NCI-H510A treated with DMSO at 0.1 percent for 48 hours (cell line): ENCODE data around the gene TFDP1.
"Not testable (repeated sequence)": the region's sequence is repeated elsewhere in the genome, so short reads cannot be mapped to it uniquely, and the experiment has no call there.

Source experiments
- DNase-seq: peaks from one replicate; lab custom pipeline; 2025; lab: John Stamatoyannopoulos, UW

TFDP1 gene

DNA sequence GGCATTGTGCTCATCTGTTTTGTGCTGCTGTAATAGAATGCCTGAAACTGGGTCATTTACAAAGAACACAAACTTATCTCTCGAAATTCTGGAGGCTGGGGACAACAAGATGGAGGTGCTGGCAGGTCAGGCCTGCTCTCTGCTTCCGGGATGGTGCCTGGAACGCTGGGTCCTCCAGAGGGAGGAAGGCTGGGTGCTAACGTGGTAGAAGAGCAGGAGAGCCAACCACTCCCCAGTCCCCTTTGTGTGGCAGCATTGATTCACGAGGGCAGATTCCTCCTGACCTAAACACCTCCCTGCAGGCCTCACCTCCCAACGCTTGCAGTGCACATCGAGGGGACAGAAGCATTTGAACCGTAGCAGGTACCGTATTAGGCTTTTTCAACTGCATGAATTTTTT, 34.1 kb upstream of the TFDP1 start:
- peak; percentile 42 for DNase-seq

DNA sequence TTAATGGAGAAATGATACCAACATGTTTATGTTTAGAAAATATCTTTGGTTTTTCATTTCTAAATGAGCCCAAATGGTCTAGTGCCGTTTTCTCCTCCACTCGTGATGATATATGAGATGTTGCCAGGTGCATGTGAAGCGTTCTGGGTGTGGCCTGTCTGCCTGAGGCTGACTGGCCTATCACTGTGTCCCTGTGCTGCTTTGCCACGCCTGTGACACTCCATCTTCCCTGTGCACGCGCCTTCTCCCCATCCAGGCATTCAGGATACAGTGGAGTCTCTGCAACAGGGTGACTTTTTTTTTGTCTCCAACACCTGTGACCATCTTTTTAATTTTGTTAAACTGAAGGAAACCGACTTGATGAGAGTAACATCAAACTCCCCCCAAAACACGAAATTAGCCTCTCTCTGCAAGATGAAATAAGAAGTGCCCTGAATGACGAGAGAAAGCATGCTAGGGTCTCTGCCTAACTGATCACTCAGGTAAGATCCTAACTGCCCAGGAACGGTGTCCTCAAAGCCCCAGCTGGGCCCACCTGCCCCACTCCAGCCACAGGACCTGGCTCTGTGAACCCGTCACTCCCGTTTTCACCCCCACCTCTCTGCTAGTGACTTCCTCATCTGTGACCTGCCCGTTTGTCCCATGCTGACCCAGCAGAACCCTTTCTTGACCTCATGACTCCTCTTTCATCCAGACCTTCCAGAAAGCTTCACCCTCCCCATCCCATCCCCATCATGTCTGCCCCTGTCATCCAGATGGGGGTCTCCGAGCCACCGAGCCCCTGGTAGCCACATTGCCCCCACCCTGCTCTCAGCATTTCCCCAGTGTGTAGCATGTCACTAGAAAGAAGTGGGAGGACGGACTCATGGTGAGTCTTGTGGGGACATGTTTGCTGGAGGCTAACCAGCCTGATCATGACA, 33.2 kb upstream of the TFDP1 start:
- peak; percentile 84 for DNase-seq

DNA sequence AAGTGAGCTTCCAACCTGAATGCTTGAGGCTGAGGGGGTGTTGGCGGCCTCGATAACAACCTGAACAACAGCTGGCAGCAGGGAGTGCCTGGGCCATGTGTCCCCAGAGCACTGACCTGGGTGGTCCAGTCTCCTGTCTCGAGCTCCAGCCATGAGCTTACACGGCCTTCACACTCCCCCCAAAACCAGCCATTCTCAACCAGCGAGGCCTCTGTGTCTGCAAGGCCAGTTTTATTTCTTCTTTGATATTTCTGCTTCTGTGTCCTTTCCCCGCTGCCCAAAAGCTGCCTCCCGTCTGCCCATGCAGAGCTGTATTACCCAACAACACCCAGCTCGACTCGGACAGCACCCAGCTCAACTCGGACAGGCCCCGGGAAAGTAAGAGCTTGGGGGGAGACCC, 32.5 kb upstream of the TFDP1 start:
- no peak for DNase-seq

DNA sequence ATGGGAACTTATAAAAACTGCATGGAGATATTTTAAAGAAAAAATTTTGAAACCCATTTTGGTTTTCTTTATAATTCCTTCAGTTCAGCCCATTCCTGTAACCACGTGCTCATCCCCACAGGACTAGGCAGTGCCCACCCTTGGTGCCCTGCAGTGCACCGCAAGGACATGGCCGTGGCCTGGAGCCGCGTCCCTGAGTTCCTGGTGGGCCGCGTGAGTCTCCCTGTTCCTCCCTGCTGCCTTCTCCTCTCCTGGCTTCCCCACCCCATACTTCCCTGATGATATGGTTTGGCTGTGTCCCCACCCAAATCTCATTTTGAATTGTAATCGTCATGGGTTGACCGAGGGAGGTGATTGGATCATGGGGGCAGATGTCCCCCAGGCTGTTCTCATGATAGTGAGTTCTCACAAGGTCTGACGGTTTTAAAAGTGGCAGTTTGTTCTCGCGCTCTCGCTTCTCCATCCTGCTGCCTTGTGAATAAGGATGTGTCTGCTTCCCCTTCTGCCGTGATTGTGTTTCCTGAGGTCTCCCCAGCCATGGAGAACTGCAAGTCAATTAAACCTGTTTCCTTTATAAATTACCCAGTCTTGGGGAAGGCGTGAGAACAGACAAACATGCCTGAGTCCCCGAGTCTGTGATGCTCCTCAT, 31.6 kb upstream of the TFDP1 start:
- no peak for DNase-seq

DNA sequence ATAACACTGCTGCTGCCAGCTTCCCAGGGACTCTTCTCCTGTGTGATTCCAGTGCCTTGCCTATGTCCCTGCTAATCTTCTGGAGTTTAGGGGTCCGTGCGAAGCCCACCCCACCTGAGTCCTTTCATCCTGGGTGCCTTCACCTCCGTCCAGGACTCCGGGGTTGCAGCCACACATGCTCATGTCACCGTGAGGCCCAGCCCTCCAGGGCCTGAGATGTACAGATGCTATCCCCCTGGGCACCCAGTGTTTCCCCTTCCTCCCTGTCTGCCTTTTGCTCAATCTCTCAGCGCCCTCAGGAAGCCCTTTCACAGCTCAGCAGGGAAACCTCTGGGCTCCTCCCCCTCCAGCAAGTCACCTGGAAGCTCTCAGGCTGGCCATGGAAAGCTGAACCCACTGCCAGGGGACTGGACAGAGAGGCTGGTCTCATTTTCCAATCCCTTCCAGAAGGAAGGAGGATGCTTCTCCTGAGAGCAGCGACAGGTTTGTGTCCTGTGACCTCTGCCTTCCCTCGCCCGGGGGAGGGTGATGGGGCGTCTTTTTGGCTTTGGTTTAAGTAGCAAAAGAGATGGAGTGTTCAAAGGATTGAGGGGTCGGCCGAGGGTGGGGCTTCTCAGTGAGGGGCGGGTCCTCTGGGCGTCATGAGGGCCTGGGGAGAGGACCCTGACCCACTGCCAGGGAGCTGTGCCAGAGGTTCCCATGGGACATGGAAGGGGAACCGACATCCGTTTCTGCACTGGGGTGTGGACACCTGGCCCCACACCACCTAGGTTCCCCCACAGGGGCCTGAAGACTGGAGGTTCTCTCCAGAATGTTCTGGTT, 30.8 kb upstream of the TFDP1 start:
- DNase-seq = no peak

DNA sequence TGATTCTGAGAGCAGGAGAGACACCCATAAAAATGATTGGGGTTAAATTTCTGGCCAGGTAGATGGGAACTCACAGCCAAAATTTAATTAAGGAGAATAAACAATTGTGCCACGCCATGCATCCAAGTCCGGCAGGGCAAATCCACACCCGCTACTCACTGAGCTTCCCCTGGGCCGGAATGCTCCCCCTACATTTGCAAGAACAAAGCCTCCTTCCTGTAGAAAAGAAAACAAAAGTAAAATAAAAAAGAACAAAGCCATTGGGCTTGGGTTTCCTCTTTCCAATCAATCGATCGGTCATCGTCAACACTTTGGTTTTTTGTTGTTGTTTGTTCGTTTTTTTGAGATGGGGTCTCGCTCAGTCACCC, 30.2 kb upstream of the TFDP1 start:
- no peak for DNase-seq

DNA sequence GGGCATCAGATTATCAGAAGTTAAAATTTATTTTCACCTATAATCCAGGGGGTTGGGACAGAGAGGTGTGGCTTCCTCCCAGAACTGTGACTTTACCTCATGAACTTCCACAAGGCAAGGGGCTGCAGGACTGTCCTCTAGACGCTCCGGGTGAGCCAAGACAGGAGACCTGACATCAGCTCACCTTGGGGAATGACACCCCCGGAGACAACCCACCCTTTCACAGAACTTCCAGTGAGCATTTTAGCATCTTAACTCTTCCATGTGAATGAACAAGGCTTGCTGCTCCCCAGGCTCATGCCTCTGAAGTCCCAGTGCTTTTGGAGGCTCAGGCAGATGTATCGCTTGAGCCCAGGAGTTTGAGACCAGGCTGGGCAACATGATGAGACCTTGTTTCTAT, 29.4 kb upstream of the TFDP1 start:
- DNase-seq = no peak

DNA sequence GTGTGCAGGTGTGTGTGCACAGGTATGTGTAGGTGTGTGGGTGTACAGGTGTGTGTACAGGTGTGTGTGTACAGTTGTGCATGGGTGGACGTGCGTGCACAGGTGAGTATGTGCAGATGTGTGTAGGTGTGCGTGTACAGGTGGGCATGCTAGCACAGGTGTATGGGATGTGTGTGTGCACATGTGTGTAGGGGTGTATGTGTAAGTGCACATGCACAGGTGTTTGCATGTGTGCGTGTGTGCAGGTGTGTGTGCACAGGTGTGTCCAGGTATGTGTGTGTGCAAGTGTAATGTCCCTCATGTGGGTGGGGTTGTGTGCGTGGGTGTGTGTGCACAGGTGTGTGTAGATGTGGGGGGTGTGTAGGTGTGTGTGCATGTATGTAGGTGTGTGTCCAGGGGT, 27.5 kb upstream of the TFDP1 start:
- DNase-seq = no peak

DNA sequence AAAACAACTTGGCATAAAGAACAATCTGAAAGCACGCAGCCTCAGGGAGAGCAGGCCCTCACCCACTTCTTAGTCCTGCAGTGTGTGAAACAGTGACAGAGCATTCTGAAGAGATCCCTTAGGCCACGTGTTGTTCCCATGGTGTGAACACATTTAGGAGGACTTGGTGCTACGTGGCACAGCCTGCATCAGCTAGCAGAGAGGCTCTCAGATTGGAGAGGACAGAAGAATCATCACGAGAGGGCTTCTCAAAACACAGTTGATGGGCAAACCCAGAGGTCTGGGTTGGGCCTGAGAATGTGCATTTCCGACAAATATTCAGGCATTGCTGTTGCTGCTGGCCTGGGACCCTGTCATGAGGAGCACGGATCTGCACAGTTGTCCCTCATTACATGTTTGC, 26.1 kb upstream of the TFDP1 start:
- DNase-seq = no peak

DNA sequence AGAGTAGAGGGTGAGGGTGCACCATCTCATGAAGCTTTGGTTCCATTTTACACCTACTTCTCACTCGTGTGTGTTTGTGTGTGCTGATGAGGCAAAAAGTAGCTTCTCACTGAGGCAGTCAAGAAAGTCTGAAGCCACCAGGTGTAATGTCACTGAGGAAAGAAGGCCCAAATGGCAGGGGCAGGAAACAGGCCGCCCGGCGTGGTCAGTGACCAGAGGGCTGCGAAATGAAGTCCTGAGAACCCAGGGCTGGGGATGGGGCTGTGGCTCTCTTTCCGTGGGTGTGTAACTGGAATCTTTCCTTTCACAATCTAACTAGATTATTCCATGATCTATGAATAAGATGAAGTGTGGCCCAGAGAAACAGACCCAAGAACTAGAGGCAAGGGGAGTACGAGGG, 25.5 kb upstream of the TFDP1 start:
- DNase-seq = no peak

DNA sequence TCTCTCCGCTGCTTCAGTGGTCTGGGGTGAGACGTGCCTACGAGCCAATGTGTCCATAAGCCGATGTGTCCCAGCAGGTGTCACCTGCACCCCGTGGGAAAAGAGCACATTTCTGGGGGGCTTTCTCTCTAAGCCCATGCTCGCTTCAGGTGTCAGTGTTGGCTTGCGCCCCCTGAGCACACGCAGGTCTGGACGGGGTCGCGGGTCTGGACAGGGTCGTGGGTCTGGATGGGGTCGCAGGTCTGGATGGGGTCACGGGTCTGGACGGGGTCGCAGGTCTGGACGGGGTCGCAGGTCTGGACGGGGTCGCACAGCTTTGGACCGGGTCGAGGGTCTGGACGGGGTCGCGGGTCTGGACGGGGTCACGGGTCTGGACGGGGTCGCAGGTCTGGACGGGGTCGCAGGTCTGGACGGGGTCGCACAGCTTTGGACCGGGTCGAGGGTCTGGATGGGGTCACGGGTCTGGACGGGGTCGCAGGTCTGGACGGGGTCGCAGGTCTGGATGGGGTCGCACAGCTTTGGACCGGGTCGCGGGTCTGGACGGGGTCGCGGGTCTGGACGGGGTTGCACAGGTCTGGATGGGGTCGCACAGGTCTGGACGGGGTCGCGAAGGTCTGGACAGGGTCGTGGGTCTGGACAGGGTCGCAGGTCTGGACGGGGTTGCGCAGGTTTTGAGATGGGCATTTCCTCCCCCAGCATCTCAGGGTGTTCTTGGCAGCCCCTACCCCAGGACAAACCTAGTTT, 24.5 kb upstream of the TFDP1 start:
- DNase-seq = no peak

DNA sequence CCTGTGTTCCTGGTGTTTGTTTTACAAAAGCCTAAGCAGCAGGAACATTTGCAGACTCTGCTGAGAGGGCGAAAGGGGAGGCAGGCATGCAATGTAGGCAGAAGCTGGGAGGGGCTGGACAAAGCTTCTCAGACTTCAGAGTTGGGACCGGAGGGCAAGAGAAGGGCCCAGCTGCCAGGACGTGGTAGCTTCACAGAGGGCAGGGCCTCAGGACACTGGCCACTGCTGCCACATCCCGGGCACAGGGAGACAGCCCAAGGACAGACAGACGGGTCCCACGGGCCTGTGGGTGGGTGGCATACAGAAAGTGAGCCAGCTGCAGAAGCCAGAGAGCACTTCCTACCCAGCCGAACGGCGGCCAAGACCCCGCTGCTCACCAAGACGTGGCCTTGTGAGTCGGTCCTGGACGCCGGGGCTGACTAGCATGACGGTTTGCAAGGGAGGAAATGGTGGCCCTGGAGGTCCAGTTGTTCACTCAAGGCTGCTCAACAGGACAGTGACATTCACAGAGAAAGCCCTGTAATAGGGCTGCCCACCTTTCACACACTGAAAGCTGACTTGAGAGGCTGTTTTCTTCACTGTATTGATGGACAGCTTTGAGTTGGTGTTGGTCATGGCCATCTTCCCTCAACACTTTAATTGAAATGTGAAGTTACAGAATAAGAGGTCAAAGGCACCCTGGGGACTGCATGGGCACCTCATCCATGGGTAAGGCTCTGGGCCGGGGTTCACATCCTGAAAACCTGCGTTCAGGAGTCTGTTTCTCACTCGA, 23.7 kb upstream of the TFDP1 start:
- no peak for DNase-seq

DNA sequence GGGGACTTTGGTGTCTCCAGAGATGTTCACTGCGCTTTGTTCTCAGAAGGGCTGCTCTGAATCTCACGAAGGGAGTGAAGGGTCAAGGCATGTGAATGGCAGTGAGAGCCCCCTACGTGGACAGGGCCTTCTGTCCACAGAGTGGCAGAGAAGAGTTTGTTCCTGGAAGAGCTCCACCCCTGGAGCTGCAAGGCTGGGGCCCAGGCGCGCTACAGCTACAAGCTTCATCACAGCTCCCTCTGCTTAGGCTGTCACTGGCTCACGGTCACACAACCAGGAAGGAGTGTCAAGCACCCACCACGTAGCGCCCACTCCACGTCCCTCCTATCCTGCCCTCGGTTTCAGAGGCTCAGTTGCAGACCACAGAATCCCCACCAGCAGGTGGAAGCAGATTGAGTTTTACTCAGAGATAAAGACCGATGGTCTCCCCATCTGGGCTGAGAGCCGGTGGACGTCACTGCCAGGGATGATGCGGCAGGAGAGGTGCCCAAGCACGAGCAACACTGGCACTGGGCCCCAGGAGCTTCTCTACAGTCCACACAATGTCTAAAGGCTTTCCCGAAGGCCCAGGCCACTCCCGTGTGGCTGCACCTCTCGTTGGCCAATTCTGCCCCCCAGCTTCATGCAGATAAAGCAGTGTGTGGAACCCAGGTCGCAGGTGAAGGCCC, 23.0 kb upstream of the TFDP1 start:
- no peak for DNase-seq

DNA sequence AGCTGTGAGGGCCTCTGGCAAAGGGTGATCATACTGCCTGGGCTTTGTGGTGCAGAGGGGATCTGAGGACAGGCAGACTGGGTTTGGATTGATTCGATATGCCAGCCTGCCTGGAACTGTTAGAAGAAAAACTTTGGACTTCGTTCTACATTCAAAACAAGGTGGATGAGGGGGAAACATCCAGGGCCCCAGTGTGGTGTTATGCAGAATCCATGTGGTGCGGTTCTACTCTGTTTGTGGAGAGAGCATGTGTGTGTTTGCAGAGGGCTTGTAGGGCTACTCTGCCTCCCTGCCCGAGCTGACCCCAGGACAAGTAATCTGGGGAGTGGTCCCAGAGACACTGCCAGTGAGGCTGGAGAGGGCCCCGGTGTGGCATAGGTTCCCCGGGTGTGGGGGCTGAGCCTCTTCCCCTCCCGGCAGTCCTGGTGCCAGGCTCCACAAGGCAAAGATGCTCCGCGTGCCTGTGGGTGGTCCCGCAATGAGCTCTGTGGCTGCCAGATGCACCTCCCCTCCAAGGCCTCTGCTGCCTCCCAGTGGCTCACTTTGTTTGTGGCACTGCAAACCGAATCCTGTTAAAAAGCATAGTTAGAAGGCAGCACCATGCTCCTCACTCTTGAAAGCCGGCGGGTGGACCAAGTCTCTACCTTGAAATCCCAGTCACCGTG, 22.3 kb upstream of the TFDP1 start:
- peak; percentile 38 for DNase-seq

DNA sequence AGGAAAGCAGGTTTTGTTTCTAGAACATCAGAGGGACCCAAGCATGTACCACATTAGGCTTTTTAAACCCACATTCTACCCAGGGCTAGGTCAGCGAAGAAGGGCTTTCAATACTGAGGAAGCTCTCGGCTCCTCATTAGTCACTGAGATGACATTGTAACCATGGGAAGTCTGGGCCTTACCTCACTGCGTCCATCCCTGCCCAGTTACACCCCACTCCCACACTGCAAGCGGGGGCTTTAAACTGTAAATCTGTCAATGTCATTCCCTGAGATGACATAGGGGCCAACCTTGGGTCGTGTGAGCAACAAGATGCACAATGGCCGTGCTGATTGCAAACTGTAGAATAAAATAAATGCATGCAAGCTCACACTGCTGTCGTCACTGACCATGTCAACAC, 21.7 kb upstream of the TFDP1 start:
- no peak for DNase-seq

DNA sequence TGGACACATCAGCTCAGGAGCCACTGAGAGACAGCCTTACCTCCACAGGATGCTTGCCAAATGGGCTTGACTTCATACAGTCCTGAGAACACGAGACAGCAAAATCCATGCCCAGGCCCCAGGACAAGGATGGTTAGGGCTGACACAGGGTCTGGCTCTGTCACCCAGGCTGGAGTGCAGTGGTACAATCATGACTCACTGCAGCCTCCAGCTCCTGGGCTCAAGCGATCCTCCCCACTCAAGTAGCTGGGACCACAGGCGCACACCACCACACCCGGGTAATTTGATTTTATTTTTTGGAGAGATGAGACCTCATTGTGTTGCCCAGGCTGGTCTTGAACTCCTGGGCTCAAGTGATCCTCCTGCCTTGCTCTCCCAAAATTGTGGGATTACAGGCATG, 21.0 kb upstream of the TFDP1 start:
- DNase-seq = not testable (repeated sequence)

DNA sequence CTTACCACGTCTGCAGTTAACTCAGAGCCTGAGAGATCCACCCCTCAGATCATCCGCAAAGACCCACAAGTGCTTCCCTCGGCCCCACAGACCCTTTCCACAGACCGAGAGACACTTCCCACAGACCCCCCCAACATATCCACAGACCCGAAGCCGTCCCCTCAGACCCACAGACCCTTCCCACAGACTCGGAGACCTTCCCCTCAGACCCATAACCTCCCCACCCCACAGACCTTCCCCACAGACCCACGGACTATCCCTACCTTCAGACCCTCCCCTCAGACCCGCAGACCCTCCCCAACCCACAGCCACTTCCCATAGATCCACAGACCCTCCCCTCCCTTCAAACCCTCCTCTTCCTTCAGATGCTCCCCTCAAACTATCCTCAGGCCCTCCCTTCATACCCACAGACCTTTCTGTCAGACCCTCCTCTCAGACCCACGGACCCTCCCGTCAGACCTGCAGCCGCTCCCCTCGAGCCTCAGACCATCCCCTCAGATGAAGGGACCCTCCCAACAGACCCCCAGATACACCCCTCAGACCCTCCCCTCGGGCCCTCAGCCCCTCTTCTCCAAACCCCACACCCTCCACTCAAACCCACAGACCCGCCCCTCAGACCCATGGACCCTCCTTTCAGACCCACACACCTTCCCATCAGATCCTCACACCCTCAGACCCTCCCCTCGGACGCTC, 20.1 kb upstream of the TFDP1 start:
- no peak for DNase-seq

DNA sequence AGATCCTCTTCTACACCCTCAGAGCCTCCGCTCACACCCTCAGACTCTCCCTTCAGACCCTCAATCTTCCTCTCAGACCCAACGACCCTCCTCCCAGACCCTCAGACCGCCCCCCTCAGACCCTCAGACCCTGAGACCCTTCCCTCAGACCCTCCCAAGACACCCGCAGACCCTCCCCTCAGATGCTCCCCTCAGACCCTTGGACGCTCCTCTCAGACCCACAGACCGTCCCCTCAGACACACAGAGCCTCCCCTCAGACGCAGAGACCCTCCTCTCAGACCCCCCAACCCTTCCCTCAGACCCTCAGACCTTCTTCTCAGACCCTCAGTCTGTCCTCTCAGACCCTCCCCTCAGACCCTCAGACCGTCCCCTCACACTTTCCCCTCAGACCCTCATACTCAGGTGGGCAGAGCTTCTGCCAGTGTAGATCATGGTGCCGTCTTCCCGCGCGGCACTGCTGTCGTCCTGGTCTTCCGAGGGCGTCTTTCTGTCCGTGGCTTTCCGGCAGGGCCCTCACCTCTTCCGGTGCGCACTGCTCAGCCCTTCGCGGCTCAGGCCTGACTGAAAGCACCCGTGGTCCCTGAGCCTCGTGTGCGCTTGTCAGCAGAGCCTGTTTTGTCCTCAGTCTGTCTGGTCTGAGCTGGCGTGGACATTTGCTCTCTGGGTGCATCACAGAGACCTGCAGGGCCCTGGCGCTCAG, 18.9 kb upstream of the TFDP1 start:
- no peak for DNase-seq

DNA sequence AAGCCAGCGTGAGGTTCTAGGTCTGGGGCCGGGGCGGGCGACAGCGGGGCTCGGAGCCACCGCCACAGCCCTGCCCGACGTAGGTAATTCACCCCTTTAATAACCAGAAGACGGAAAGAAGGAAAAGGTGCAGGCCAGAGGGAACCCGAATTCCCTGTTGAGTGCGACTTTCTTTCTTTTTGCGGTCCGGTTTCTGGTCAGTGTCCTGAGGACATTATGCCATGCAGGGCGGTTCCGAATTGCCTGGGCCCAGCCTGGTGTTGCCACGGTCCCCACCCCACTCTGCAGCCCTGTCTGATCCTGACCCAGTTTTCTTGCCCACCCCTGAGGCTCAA, 18.4 kb upstream of the TFDP1 start:
- no peak for DNase-seq
